Naive thymus-derived CD4-positive, alpha-beta T cell (primary cell): ENCODE results near the gene KMT5B. TPM values are rescaled to one million over a fixed set of nuclear protein-coding genes. Genes with fewer than 3 reads are reported as not detected.

Experiments
- ATAC-seq: fragments of 150-1000 bp; cut with Tn5 transposase; 2 replicates; pipeline ENCODE4 v1.10.0; 2021; ENCODE audit warnings: mild to moderate bottlenecking, moderate library complexity
- CTCF ChIA-PET: fragments of 350-600 bp; sonication (Branson Sonifier 250); formaldehyde crosslinking; loops from one replicate; lab custom pipeline; 2021; ENCODE audit warnings: antibody characterized with exemption; lab: Charles Lee
- POLR2A ChIA-PET: fragments of 350-600 bp; sonication (Branson Sonifier 250); formaldehyde crosslinking; loops from one replicate; lab custom pipeline; 2021; ENCODE audit warnings: antibody characterized with exemption, inconsistent platforms; lab: Charles Lee
- DNase-seq, 9 donors: peaks; one replicate each; pipeline versions ENCODE4 v3.0.0 to v3.0.0-alpha.2; 2020 to 2022; ENCODE audit warnings: mixed read lengths in 1 of 9
- H3K27ac ChIP-seq: one replicate; pipeline ENCODE4 v1.7.0; 2013; ENCODE audit warnings: mild to moderate bottlenecking, low read depth, low read length, moderate library complexity
- H3K27me3 ChIP-seq, 2 donors: one replicate each; pipeline ENCODE4 v1.7.0; 2013; ENCODE audit warnings: low read length in 2 of 2, mild to moderate bottlenecking in 2 of 2, moderate library complexity in 2 of 2; ENCODE audit not compliant: control insufficient read depth in 2 of 2, insufficient read depth in 2 of 2
- H3K36me3 ChIP-seq, 3 experiments: 1 replicate in 2 of 3; 2 replicates in 1 of 3; pipeline ENCODE4 v1.7.0; 2013; ENCODE audit warnings: low read length in 3 of 3, mild to moderate bottlenecking in 3 of 3, moderate library complexity in 1 of 3; ENCODE audit not compliant: insufficient read depth in 3 of 3, control insufficient read depth in 2 of 3
- H3K4me1 ChIP-seq, 2 donors: one replicate each; pipeline ENCODE4 v1.7.0; 2013; ENCODE audit warnings: low read length in 2 of 2, mild to moderate bottlenecking in 2 of 2, moderate library complexity in 1 of 2; ENCODE audit not compliant: control insufficient read depth in 2 of 2, insufficient read depth in 2 of 2
- H3K4me3 ChIP-seq: 2 replicates; pipeline ENCODE4 v1.7.0; 2013; ENCODE audit warnings: mild to moderate bottlenecking, low read length
- H3K9me3 ChIP-seq, 3 experiments: 1 replicate in 2 of 3; 2 replicates in 1 of 3; pipeline ENCODE4 v1.7.0; 2013; ENCODE audit warnings: low read length in 3 of 3; ENCODE audit not compliant: control insufficient read depth in 2 of 3
- H3K27ac Mint-ChIP-seq, 9 donors: one replicate each; pipeline ENCODE4 v1.8.0; 2020 to 2022; ENCODE audit warnings: mixed read lengths in 9 of 9, mild to moderate bottlenecking in 8 of 9, moderate library complexity in 5 of 9, inconsistent platforms in 2 of 9
- H3K27me3 Mint-ChIP-seq, 5 donors: one replicate each; pipeline ENCODE4 v1.8.0; 2021 to 2022; ENCODE audit warnings: mixed read lengths in 5 of 5, mild to moderate bottlenecking in 1 of 5
- H3K36me3 Mint-ChIP-seq, 5 donors: one replicate each; pipeline ENCODE4 v1.8.0; 2020 to 2022; ENCODE audit warnings: mixed read lengths in 5 of 5, mild to moderate bottlenecking in 3 of 5, inconsistent platforms in 1 of 5
- H3K4me1 Mint-ChIP-seq, 7 donors: one replicate each; pipeline ENCODE4 v1.8.0; 2020 to 2022; ENCODE audit warnings: mixed read lengths in 7 of 7, mild to moderate bottlenecking in 3 of 7, inconsistent platforms in 1 of 7
- H3K4me3 Mint-ChIP-seq, 10 donors: one replicate each; pipeline ENCODE4 v1.8.0; 2020 to 2022; ENCODE audit warnings: mild to moderate bottlenecking in 10 of 10, mixed read lengths in 10 of 10, moderate library complexity in 6 of 10, inconsistent platforms in 2 of 10
- H3K9me3 Mint-ChIP-seq, 11 donors: one replicate each; pipeline ENCODE4 v1.8.0; 2020 to 2022; ENCODE audit warnings: mixed read lengths in 11 of 11, mild to moderate bottlenecking in 4 of 11, inconsistent platforms in 1 of 11, moderate library complexity in 1 of 11
- intact Hi-C, 2 donors: fragments of 100-400 bp; cut with micrococcal nuclease; formaldehyde crosslinking; loops; one replicate each; pipeline ENCODE4 v1.15.1; 2023
- polyA plus RNA-seq, 2 donors: library from polyadenylated mRNA; unstranded; fragments of 300-500 nt; fragmentation: Illumina TruSeq; gene quantifications; one replicate each; pipeline ENCODE4 v1.2.3, GENCODE V29; 2021
- total RNA-seq, 6 experiments: library from RNA in 5 of 6; stranded (reverse) in 5 of 6; gene quantifications; 1 replicate in 5 of 6; 2 replicates in 1 of 6; pipeline ENCODE4 v1.2.3 and lab custom pipeline; 2021 to 2026

KMT5B gene
- total and polyA plus RNA-seq, 7 experiments from 2014 or later = 32.7 to 68.2 (median 43.8) TPM

DNA sequence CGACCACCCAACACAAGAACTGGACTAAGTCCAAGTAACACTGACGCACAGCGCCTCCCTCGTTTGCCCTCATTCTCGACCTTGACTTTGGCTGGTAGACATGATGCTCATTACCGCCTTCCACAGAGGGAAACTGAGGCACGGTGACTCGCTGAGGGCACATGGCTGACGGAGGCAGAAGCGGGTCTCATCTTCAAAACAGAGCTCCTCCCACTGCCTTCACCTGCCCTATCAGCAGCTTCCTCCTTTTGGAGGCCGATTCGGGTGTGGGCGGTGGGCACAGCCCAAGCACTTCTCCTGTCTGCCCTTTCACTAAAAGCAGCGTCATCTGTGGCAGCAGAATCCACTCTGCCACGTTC lies 2.0 kb upstream of the KMT5B start:
- Mint-ChIP-seq H3K9me3 (peaks cover 0 to 22% (median 0%) of the 10 kb centered on the region in 11 donors), H3K27me3 (peaks cover 0 to 32% (median 0%) of the 10 kb centered on the region in 5 donors), H3K4me1 (peaks cover 26 to 37% (median 34%) of the 10 kb centered on the region in 7 donors), H3K36me3 (peaks cover 0 to 5% (median 0%) of the 10 kb centered on the region in 5 donors), H3K27ac (peak overlapping the region; percentile 68 to 92 (median 85)), H3K4me3 (peak overlapping the region; percentile 69 to 98 (median 82))
- peaks cover 0 to 3% (median 0%) of the 10 kb centered on the region in 3 experiments for H3K36me3 ChIP-seq
- no peaks in the 10 kb centered on the region for H3K27me3 ChIP-seq
- DNase-seq (peak in 2 of 9 donors; percentile 10 to 47), ATAC-seq (no peak)
- CTCF ChIA-PET = no interaction called here
- no peaks in the 10 kb centered on the region for H3K9me3 ChIP-seq
- H3K27ac ChIP-seq = no peak overlapping the region
- H3K4me3 ChIP-seq = no peak overlapping the region
- peaks cover 15 to 18% of the 10 kb centered on the region in 2 donors for H3K4me1 ChIP-seq
- intact Hi-C loops = loop anchor here in 1 of 2 donors (10.0 kb wide), 1 partner anchor 180 kb away; the partner anchor contains the start of genes NDUFS8 and TCIRG1
- POLR2A ChIA-PET = no interaction called here

DNA sequence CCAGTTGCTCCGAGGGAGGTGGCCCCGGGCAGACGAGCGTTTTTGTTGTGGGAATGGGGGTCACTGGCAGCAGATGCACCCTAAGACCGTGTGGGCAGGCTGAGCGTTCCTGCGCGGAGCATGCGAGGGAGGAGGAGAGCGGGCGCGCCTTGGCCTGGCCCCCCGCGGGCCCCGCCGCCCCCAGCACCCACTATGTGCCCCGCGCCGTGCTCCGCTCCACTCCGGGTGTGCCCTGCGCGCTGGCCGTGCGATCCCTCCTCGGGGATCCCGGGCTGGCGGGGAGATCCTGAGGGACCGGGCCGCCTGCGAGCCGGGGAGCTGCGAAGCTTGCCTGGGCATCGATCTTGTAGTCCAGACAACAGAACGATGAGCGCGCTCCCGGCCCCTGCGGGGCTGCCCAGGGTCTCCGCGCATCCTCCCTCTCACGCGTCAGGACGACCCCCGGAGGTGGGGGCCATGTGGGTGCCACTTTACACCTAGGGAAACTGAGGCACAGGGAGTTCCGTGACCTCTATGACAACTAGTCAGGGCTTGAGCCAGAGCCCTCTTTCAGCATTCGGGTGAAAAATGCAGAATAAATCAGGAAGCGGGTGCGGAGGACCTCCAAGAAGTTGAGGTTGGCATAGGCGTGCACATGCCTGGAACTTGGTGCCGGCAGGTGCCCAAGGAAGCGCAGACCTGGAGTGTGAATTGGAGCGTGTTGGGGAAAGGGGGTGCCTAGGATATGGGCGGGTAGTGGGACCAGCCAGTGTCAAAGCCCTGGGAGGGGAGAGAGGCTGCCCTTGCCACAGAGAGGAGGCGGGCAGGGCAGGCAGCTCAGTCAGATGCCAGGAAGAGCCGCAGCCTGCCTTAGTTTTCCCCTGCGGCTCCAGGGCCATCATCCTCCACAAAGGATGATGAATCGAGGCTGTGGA lies 1.3 kb upstream of the KMT5B start:
- Mint-ChIP-seq H3K36me3 (peaks cover 0 to 5% (median 0%) of the 10 kb centered on the region in 5 donors), H3K27me3 (peaks cover 0 to 28% (median 0%) of the 10 kb centered on the region in 5 donors), H3K27ac (peak overlapping the region; percentile 68 to 92 (median 87)), H3K9me3 (peaks cover 0 to 22% (median 0%) of the 10 kb centered on the region in 11 donors), H3K4me1 (peaks cover 30 to 44% (median 39%) of the 10 kb centered on the region in 7 donors), H3K4me3 (peak overlapping the region; percentile 69 to 98 (median 82))
- intact Hi-C loops = loop anchor here in 1 of 2 donors (5.0 to 10.0 kb wide), 2 partner anchors 180 to 248 kb away; partner anchors contain the start of genes NDUFS8, PPP6R3 and TCIRG1
- peaks cover 20 to 21% of the 10 kb centered on the region in 2 donors for H3K4me1 ChIP-seq
- POLR2A ChIA-PET = interaction anchor here (0.6 to 0.8 kb wide), 2 partner anchors 79 to 172 kb away, joined by 3 read pairs; no protein-coding TSS in a partner anchor
- H3K27me3 ChIP-seq = no peaks in the 10 kb centered on the region
- no peaks in the 10 kb centered on the region for H3K9me3 ChIP-seq
- ATAC-seq (peak; percentile 1), DNase-seq (peak in 2 of 9 donors; percentile 7 to 30)
- peak overlapping the region; percentile 81 for H3K4me3 ChIP-seq
- CTCF ChIA-PET = no interaction called here
- H3K36me3 ChIP-seq = peaks cover 0 to 3% (median 0%) of the 10 kb centered on the region in 3 experiments
- H3K27ac ChIP-seq = peak overlapping the region; percentile 88

DNA sequence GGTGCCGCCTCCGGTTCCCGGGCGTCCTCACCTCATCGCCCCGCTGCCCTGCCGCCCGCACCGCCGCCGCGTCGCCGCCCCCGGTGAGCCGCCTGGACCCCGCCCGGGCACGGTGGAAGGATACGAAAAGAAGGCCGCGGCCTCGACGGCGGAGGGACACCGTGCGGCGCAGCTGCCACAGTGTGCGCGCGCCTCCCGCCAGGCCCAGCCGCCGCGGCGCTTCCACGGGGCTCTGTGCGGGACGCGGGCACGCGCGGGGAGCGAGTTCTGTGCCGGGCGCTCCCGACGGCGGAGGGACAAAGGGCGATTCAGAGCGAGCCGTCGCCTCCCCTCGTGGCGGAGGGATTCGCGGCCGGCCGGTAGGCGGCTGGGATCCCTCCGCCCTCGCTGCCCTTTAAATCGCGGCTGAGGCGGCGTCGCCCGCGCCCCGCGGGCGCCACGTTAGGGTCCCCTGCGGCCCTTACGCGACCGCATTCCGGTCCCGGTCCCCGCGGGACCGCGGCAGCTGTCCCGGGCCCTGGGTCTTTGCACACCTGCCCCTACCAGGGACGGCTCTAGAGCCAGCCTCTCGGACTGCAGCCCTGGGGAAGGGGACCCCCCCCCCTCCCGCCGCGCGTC lies 568 bp upstream of the KMT5B start:
- Mint-ChIP-seq H3K9me3 (peaks cover 0 to 22% (median 0%) of the 10 kb centered on the region in 11 donors), H3K4me1 (peaks cover 35 to 50% (median 45%) of the 10 kb centered on the region in 7 donors), H3K36me3 (peaks cover 0 to 5% (median 0%) of the 10 kb centered on the region in 5 donors), H3K4me3 (peak overlapping the region; percentile 69 to 98 (median 78)), H3K27me3 (peaks cover 0 to 28% (median 0%) of the 10 kb centered on the region in 5 donors), H3K27ac (peak overlapping the region in 7 of 9 donors; percentile 35 to 99 (median 92))
- ATAC-seq = peak; percentile 70
- no peaks in the 10 kb centered on the region for H3K27me3 ChIP-seq
- peaks cover 27% of the 10 kb centered on the region in 2 donors for H3K4me1 ChIP-seq
- ChIA-PET POLR2A (interaction anchor here (0.8 kb wide), 1 partner anchor 171 kb away, joined by 3 read pairs; no protein-coding TSS in a partner anchor), CTCF (no interaction called here)
- intact Hi-C loops = loop anchor here (1.0 to 10.0 kb wide), 6 partner anchors 59 to 409 kb away; partner anchors contain the start of genes PPP6R3 (in 2 of the 2), CHKA (in 1 of the 2), NDUFS8 (in 1 of the 2) and TCIRG1 (in 1 of the 2)
- peak overlapping the region; percentile 81 for H3K4me3 ChIP-seq
- peaks cover 0 to 3% (median 0%) of the 10 kb centered on the region in 3 experiments for H3K36me3 ChIP-seq
- no peaks in the 10 kb centered on the region for H3K9me3 ChIP-seq
- peak; percentile 69 to 92 (median 86) for DNase-seq
- peak overlapping the region; percentile 88 for H3K27ac ChIP-seq

DNA sequence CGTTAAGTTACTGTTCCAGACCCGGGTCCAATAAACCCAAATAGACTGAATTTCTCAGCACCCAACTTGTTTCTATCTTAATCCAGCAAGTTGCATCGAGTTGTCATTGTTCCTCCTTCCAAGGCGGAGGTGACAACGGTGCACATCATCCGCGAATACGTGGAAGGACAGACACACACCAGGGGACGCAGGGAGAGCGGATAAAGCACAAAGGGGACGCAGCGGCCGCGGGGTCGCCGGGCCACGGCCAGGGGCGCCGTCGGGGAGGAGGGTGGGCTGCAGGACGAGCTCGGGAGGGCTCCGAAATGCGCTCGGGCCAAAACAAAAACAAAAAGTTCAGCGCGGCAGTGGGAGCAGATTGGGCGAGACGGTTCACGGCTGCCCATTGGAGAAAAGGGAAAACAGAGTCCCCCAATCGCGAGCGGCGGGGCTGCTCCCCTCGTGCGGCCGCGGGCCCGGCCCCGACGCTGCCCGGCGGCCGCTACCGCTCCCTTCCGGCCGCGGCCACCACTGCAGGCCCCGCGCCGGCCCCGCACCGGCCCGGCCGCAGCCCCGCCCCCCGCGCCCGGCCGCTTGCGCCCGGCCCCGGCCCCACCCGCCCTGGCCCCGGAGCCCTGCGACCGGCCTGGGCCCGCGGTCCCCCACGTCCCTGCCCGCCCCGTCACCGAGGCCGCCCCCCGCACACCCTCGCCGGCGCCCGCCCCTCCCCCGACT lies 518 bp downstream of the KMT5B start:
- DNase-seq = peak; percentile 34 to 66 (median 43)
- Histone ChIP-seq H3K9me3 (no peaks in the 10 kb centered on the region), H3K27ac (peak overlapping the region; percentile 76), H3K4me3 (peak overlapping the region; percentile 89), H3K36me3 (peaks cover 0 to 3% (median 0%) of the 10 kb centered on the region in 3 experiments), H3K4me1 (peaks cover 28 to 30% of the 10 kb centered on the region in 2 donors), H3K27me3 (no peaks in the 10 kb centered on the region)
- ChIA-PET POLR2A (no interaction called here), CTCF (no interaction called here)
- peak; percentile 70 for ATAC-seq
- Mint-ChIP-seq H3K9me3 (peaks cover 0 to 22% (median 0%) of the 10 kb centered on the region in 11 donors), H3K4me1 (peaks cover 40 to 56% (median 51%) of the 10 kb centered on the region in 7 donors), H3K27me3 (peaks cover 0 to 25% (median 0%) of the 10 kb centered on the region in 5 donors), H3K27ac (peak overlapping the region; percentile 87 to 99 (median 93)), H3K4me3 (peak overlapping the region; percentile 89 to 98 (median 92)), H3K36me3 (peaks cover 0 to 5% (median 0%) of the 10 kb centered on the region in 5 donors)
- intact Hi-C loops = loop anchor here (1.0 to 10.0 kb wide), 6 partner anchors 60 to 408 kb away; partner anchors contain the start of genes PPP6R3 (in 2 of the 2), CHKA (in 1 of the 2), NDUFS8 (in 1 of the 2) and TCIRG1 (in 1 of the 2)

DNA sequence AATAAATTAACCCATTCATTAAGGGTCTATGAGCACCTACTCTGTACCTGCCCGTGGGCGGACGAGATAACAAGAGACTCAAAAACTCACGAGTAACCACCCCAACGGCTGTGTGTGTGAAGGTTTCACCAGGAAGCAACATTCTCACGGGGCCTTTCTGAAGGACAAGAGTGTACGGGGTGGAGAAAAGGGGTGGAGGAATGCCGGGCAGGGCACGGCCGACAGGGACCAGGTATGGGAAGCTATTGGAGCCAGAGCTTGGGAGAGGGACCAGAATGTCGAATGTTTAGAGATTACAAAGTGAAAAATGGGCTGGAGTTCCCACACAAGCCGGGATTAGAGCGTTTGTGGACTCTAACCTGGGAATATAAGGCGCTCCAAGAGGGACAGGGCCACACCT lies 1.6 kb downstream of the KMT5B start:
- peak in 1 of 9 donors; percentile 7 for DNase-seq
- Histone ChIP-seq H3K9me3 (no peaks in the 10 kb centered on the region), H3K27me3 (no peaks in the 10 kb centered on the region), H3K36me3 (peaks cover 0 to 3% (median 0%) of the 10 kb centered on the region in 3 experiments), H3K4me3 (peak overlapping the region; percentile 89), H3K4me1 (peaks cover 28 to 30% of the 10 kb centered on the region in 2 donors), H3K27ac (peak overlapping the region; percentile 76)
- Mint-ChIP-seq H3K36me3 (peaks cover 0 to 5% (median 0%) of the 10 kb centered on the region in 5 donors), H3K27ac (peak overlapping the region; percentile 80 to 99 (median 92)), H3K4me3 (peak overlapping the region; percentile 86 to 98 (median 92)), H3K27me3 (peaks cover 0 to 21% (median 0%) of the 10 kb centered on the region in 5 donors), H3K4me1 (peaks cover 45 to 66% (median 60%) of the 10 kb centered on the region in 7 donors), H3K9me3 (peaks cover 0 to 20% (median 0%) of the 10 kb centered on the region in 11 donors)
- intact Hi-C loops = loop anchor here in 1 of 2 donors (5.0 to 10.0 kb wide), 2 partner anchors 177 to 251 kb away; partner anchors contain the start of genes NDUFS8, PPP6R3 and TCIRG1
- no peak for ATAC-seq
- CTCF ChIA-PET = interaction anchor here (0.6 kb wide), 1 partner anchor 17 kb away, joined by 3 read pairs; no protein-coding TSS in a partner anchor
- POLR2A ChIA-PET = interaction anchor here (0.6 kb wide), 2 partner anchors 8 to 1500 kb away, joined by 3 to 4 read pairs; no protein-coding TSS in a partner anchor
